ENCODE results near the gene FAF2. TPM values are rescaled to one million over a fixed set of nuclear protein-coding genes. Genes with fewer than 3 reads are reported as not detected.

FAF2 gene
- total RNA-seq, 1 donor from 2014 or later: 32.3 TPM

DNA sequence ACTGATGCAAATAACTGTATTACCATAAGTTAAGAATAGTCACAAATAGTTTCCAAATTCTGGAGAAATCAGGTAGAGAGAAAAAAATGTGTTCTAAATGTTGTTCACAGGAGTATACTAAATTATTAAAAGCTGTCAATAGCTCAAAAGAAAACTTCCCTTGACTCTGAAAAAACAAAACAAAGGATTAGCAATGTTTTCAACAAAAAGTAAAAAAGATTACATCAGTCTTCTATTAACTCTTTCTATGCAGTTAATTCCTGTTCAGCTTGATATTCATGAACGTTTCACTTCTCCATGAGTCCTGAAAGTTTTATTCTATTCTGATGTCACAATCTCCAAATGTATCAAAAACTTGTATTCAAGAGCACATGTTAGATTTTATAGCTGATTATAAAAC is 22.4 kb upstream of the FAF2 start:
- no peak for TF ChIP-seq EZH2phosphoT487 (IDR thresholded peaks at IDR 0.05)
- TF ChIP-seq EZH2 (IDR thresholded peaks at IDR 0.05): no peak
- TF ChIP-seq CTCF (IDR thresholded peaks at IDR 0.05): no peak
- Mint-ChIP-seq H3K4me3 (no peak overlapping the region), H3K9me3 (peaks cover 21% of the 10 kb centered on the region), H3K36me3 (peaks cover 3% of the 10 kb centered on the region), H3K27ac (no peak overlapping the region), H3K27me3 (ENCODE audit: insufficient read depth, low read depth) (no peaks in the 10 kb centered on the region), H3K4me1 (peaks cover 7% of the 10 kb centered on the region)
- no peak overlapping the region for H3K4me3 ChIP-seq
- H3K27ac ChIP-seq: no peak overlapping the region
- no peak overlapping the region for H3K9ac ChIP-seq
- no peaks in the 10 kb centered on the region for H3K36me3 ChIP-seq
- no peak overlapping the region for H2AFZ ChIP-seq (replicated peaks)
- H3K27me3 ChIP-seq: no peaks in the 10 kb centered on the region
- no peaks in the 10 kb centered on the region for H3F3A ChIP-seq (ENCODE audit: low read depth)
- H3K4me2 ChIP-seq: no peak overlapping the region
- no peaks in the 10 kb centered on the region for H3K79me2 ChIP-seq (ENCODE audit: low read depth)
- H4K20me1 ChIP-seq (ENCODE audit: low read depth): no peaks in the 10 kb centered on the region
- H3K4me1 ChIP-seq: no peaks in the 10 kb centered on the region
- no peaks in the 10 kb centered on the region for H3K9me3 ChIP-seq (ENCODE audit: low read depth)
- no peak for DNase-seq (ENCODE audit: low spot score)

DNA sequence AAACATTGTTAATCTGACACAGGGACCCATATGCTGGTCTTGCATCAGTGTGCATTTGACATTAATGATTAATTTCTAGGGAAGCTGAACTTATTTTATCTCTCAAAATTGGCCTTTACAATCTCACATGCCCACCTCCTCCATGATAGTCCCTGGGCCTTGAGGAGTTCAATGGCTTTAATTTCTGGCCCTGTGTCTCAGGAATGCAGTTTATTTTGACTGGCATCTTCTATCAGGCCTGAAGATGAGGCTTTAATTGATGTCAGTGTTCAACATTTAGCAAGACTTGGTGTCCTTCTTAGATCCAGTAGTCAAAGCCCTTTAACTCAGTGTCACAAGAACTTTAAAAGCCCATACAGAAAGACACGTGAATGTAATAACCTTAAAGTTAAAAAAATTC is 21.3 kb upstream of the FAF2 start:
- Mint-ChIP-seq H3K36me3 (peaks cover 3% of the 10 kb centered on the region), H3K27ac (no peak overlapping the region), H3K4me3 (no peak overlapping the region), H3K27me3 (ENCODE audit: insufficient read depth, low read depth) (no peaks in the 10 kb centered on the region), H3K9me3 (peaks cover 14% of the 10 kb centered on the region), H3K4me1 (peaks cover 7% of the 10 kb centered on the region)
- DNase-seq (ENCODE audit: low spot score): no peak
- TF ChIP-seq EZH2 (IDR thresholded peaks at IDR 0.05) (no peak), EZH2phosphoT487 (IDR thresholded peaks at IDR 0.05) (no peak), CTCF (IDR thresholded peaks at IDR 0.05) (no peak)
- Histone ChIP-seq H3K4me3 (no peak overlapping the region), H3K4me2 (no peak overlapping the region), H3F3A (ENCODE audit: low read depth) (no peaks in the 10 kb centered on the region), H3K9me3 (ENCODE audit: low read depth) (no peaks in the 10 kb centered on the region), H3K79me2 (ENCODE audit: low read depth) (no peaks in the 10 kb centered on the region), H2AFZ (replicated peaks) (no peak overlapping the region), H4K20me1 (ENCODE audit: low read depth) (no peaks in the 10 kb centered on the region), H3K9ac (no peak overlapping the region), H3K27ac (no peak overlapping the region), H3K27me3 (no peaks in the 10 kb centered on the region), H3K36me3 (no peaks in the 10 kb centered on the region), H3K4me1 (no peaks in the 10 kb centered on the region)

DNA sequence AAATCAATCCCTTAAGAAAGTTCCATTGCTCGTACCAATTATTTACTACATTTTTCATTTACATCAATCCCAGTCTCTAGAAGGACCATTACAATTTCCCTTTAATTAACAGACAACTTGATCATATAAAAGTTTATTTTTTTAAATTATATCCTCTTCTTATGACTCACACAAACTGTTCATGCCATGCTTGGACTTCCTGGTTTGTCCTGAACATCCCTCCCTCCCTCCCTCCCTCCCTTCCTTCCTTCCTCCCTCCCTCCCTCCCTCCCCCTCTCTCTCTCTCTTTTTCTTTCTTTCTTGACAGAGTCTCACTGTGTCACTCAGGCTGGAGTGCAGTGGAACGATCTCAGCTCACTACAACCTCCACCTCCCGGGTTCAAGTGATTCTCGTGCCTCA is 20.2 kb upstream of the FAF2 start:
- Histone ChIP-seq H4K20me1 (ENCODE audit: low read depth) (no peaks in the 10 kb centered on the region), H3K4me1 (no peaks in the 10 kb centered on the region), H2AFZ (replicated peaks) (no peak overlapping the region), H3K4me2 (no peak overlapping the region), H3K79me2 (ENCODE audit: low read depth) (no peaks in the 10 kb centered on the region), H3K4me3 (no peak overlapping the region), H3F3A (ENCODE audit: low read depth) (no peaks in the 10 kb centered on the region), H3K27ac (no peak overlapping the region), H3K9me3 (ENCODE audit: low read depth) (no peaks in the 10 kb centered on the region), H3K9ac (no peak overlapping the region), H3K27me3 (no peaks in the 10 kb centered on the region), H3K36me3 (no peaks in the 10 kb centered on the region)
- Mint-ChIP-seq H3K4me1 (peaks cover 7% of the 10 kb centered on the region), H3K27me3 (ENCODE audit: insufficient read depth, low read depth) (peaks cover 6% of the 10 kb centered on the region), H3K9me3 (peaks cover 12% of the 10 kb centered on the region), H3K4me3 (no peak overlapping the region), H3K27ac (no peak overlapping the region), H3K36me3 (peaks cover 6% of the 10 kb centered on the region)
- DNase-seq (ENCODE audit: low spot score): no peak
- no peak for TF ChIP-seq EZH2 (IDR thresholded peaks at IDR 0.05)
- TF ChIP-seq CTCF (IDR thresholded peaks at IDR 0.05): no peak
- no peak for TF ChIP-seq EZH2phosphoT487 (IDR thresholded peaks at IDR 0.05)

All from neural progenitor cell (in vitro differentiated cells).